Endothelial cell of umbilical vein (primary cell): Measurements from ENCODE around the gene IPP.

Experiments used
- CTCF ChIP-seq, 2 donors: IDR thresholded peaks; 1 replicate in 1 of 2; 2 replicates in 1 of 2; pipeline ENCODE4 v1.5.1; 2011; ENCODE audit warnings: low read length in 2 of 2, mild to moderate bottlenecking in 2 of 2, moderate library complexity in 2 of 2, control low read depth in 1 of 2, inconsistent platforms in 1 of 2, low read depth in 1 of 2; ENCODE audit not compliant: insufficient read depth in 1 of 2; ENCODE audit errors: extremely low read depth in 1 of 2
- EZH2 ChIP-seq: IDR thresholded peaks from 2 replicates; pipeline ENCODE4 v1.6.1; 2012; ENCODE audit warnings: borderline replicate concordance, low read depth, mild to moderate bottlenecking, moderate library complexity, low read length, inconsistent platforms; ENCODE audit not compliant: severe bottlenecking
- FOS ChIP-seq: IDR thresholded peaks from 2 replicates; pipeline ENCODE4 v1.6.1; 2011; ENCODE audit warnings: mild to moderate bottlenecking, low read length, moderate library complexity, borderline replicate concordance; ENCODE audit not compliant: insufficient read depth
- MAX ChIP-seq: IDR thresholded peaks from 2 replicates; pipeline ENCODE4 v1.6.1; 2011; ENCODE audit not compliant: insufficient read depth, insufficient read length
- MYC ChIP-seq: IDR thresholded peaks from one replicate; pipeline ENCODE4 v1.6.1; 2011; ENCODE audit warnings: mild to moderate bottlenecking, low read depth, low read length
- POLR2A ChIP-seq: IDR thresholded peaks from 2 replicates; pipeline ENCODE4 v1.6.1; 2012; ENCODE audit warnings: low read depth, mild to moderate bottlenecking, control low read depth, low read length
- POLR2AphosphoS5 ChIP-seq: IDR thresholded peaks from 2 replicates; pipeline ENCODE4 v1.6.1; 2012; ENCODE audit warnings: low read depth, mild to moderate bottlenecking, control low read depth, low read length, moderate library complexity; ENCODE audit not compliant: insufficient read depth

GRCh38 chr1:45722809-45723208 lies 27.6 kb downstream of the IPP start:
- TF ChIP-seq CTCF (IDR thresholded peaks at IDR 0.05; ENCODE audit: extremely low read depth in 1 of 2, insufficient read depth in 1 of 2, low read depth in 1 of 2, low read length in 2 of 2) = no peak
- TF ChIP-seq EZH2 = no peak
- no peak for TF ChIP-seq FOS
- no peak for TF ChIP-seq MYC
- no peak for TF ChIP-seq POLR2AphosphoS5
- TF ChIP-seq POLR2A = no peak
- no peak for TF ChIP-seq MAX
